Astrocyte of the hippocampus (primary cell): ENCODE results near the gene CNTLN.
"Not testable (repeated sequence)": the region's sequence is repeated elsewhere in the genome, so short reads cannot be mapped to it uniquely, and the experiment has no call there.

Experiments used
- DNase-seq: peaks from one replicate; pipeline ENCODE4 v3.0.0; 2011; ENCODE audit warnings: low read depth, low spot score

The CNTLN gene

GRCh38 chr9:17315341-17315740, 180.5 kb downstream of the CNTLN start:
- DNase-seq = peak; percentile 38

GRCh38 chr9:17318821-17319320, 184.0 kb downstream of the CNTLN start:
- no peak for DNase-seq

GRCh38 chr9:17319864-17320263, 185.0 kb downstream of the CNTLN start:
- DNase-seq = no peak

DNA sequence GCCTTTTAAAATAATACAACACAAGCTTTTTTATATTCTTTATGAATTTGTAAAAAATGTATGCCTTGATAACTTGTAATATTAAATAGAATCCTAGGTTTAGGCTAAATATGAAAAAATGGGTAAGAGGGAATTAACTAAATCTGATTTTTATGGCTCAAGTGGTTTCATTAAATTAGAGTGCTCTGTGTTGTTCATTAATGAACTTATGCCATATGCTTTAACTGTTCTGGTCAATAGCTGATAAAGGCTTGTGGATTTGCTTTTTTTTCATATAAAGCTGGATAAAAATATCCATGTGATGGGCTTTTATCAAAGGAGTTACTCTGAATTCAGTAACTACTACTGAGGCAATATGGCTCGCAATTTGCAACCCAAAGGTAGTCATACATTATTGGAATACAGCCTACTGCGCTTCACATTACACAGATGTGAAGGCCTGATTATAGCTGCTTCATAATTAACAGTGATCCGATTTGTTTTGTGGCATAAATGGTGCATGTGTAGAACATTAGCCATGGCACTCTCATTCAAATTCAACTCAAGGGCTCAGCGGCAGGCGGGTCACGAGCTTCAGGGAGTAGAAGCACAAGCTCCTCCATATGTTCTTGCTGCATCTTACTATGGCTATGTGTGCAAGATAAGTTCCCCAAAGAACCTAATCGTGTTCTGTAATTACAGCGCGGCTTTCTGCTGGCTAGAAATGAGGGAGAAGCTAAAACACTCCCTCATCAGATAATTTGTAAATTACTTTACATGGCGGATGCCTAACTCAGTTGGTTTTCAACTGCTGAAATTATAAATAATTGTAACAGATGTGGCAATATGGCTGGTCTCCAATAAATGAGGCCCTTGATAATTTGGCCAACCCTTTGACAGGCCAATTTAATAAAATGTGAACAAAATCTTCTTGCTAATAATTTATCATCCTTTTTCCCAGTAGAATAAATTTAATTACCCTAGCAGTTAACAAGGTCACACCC, 188.3 kb downstream of the CNTLN start:
- DNase-seq = no peak

GRCh38 chr9:17328331-17328730, 193.5 kb downstream of the CNTLN start:
- DNase-seq = no peak

DNA sequence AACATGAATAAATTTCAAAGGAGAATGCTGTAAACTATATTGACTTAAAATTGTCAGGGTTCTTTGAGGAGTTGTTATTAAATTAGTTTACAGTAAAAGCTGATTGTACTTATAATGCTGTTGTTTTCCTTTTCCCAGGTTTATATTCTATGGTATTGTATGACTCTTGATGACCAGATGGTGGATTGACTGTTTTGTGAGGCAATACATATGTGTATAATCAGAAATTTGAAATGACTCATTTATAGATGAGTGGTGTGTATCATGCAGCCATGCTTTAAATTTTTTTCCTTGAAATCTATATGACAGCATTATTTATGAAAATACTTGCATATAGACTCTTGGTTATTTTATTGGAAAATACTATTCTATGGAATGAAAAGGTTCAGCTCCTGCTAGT, 195.3 kb downstream of the CNTLN start:
- DNase-seq = no peak

DNA sequence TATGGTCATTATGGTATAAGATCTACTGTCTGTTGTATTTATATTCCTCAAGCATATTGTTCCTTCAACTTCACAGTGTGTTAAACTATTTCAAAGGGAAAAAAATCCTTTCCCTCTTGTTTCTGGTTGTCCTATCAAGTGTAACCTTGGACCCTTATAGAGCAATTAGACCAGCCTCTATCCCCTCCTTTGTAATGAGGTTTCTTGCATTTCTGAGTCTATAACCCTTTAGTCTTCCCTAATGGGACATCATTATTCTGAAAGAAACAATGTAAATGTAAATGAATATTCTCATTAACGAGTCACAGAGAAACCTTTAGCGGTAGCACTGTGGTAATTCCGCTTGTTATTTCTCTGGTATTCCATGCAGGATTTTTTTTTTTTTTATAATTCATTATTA, 197.3 kb downstream of the CNTLN start:
- DNase-seq = no peak

DNA sequence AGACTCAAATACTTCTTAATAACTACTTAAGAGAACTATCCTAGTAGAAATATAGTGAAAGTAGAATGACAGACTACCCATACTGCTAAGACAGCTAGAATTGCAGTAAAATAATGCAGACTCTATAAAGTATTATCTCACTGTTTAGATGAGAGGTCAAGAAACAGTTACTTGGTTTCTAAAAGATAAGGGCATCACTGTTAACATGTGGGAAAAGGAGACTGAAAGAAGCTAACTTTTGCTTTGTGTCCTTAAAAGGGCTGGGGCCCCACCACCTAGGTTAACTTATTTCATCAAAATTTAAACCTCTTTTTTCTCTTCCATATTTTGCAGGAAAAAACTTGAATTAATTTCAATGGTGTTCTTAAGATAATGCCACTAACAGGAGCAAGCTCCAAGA, 204.3 kb downstream of the CNTLN start:
- no peak for DNase-seq

- DNase-seq = no peak
Measured at GRCh38 chr9:17342696-17343095, 207.9 kb downstream of the CNTLN start.

DNA sequence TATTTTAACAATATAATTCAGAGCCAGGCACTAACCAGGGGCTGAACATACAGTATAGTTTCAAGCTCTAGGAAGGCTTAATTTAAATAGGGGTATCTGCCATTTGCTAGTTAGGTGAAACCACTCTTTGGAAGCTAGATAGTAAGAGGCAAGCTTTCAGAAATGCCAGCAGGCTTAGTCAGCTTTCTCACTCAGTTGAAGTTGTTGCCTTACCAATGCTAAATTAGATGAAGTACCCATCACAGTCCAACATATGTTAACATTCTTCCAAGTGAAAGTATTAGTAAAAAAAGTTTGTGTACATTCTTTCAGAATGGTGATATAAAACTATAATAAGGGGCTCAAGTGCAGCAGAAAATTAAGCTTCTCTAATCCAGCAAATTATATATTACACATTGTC, 215.0 kb downstream of the CNTLN start:
- peak; percentile 64 for DNase-seq

DNA sequence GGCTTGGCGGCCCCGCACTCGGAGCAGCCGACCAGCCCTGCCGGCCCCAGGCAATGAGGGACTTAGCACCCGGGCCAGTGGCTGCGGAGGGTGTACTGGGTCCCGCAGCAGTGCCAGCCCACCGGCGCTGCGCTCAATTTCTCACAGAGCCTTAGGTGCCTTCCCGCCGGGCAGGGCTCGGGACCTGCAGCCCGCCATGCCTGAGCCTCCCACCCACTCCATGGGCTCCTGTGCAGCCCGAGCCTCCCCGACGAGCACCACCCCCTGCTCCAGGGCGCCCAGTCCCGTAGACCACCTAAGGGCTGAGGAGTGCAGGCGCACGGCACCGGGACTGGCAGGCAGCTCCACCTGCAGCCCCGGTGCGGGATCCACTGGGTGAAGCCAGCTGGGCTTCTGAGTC, 219.2 kb downstream of the CNTLN start:
- DNase-seq = not testable (repeated sequence)

- peak; percentile 19 for DNase-seq
Measured at GRCh38 chr9:17361378-17361777, 226.5 kb downstream of the CNTLN start.

DNA sequence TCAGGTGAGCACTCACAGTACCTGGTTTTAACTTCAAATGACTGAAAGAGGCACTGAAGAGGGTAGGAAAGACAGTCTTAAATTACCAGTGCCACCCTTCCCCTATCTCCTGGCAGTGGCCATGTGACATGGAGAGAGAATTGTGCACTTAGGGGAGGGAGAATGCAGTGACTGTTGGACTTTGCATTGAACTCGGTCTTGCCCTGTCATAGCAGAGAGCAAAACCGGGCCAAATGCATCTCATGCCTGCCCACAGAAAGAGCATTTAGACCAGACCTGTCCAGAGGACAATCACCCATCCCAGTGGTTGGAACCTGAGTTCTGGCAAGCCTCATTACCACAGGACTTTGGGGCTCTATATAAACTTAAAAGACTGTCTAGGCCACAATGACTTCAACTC, 232.2 kb downstream of the CNTLN start:
- DNase-seq = no peak

DNA sequence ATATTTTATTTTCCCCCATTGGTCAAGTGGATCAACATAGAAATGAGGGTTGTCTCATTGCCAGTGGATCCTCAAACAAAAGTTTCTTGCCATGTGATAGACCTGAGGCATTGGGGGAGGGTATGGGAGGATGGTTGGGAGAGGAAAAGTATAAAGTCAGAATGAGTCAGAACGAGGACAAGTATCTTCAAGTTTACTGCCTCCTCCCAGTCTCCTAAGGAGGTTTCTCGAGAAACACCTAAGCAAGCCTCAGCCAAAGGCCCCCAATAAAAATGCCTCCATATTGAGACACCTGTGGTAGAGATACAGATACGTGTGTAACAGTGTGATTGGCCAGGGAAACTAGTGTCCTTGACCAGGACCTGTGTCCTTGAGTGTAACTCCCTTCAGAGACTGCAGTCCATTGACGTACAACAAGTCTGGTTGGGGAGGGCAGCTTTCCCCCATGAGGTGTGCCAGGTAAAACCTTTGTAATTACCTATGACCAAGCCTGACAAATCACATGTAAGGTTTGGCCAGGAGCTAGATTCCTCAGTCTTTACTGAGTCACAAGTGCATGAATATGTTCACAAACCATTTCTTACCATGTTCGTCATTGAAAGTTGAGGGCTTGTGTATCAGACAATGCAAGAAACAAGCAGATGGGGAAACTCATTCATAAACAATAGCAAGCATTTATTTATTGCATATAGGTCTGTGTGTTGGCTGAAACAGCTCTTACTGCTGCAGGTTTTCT, 245.5 kb downstream of the CNTLN start:
- DNase-seq = no peak

DNA sequence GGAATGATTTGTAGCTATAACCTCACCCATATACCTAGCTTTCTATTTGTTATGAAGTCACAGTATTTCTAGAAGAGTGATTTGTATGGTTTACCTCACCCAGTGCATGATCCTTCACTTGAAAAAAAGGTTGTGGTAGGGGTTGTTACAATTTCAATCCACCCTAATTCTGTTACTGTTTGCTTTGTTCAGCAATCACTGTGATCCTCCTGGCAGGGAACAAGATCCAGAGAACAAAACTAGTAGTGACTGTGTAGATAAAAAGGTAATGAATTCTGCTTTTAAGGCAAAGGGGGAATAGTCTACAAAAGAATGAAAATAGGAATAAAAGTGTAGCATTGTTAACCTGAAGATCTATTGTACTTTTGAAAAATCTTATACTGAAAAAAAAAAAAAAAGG, 252.7 kb downstream of the CNTLN start:
- DNase-seq = no peak

GRCh38 chr9:17389026-17389425, 254.2 kb downstream of the CNTLN start:
- no peak for DNase-seq

DNA sequence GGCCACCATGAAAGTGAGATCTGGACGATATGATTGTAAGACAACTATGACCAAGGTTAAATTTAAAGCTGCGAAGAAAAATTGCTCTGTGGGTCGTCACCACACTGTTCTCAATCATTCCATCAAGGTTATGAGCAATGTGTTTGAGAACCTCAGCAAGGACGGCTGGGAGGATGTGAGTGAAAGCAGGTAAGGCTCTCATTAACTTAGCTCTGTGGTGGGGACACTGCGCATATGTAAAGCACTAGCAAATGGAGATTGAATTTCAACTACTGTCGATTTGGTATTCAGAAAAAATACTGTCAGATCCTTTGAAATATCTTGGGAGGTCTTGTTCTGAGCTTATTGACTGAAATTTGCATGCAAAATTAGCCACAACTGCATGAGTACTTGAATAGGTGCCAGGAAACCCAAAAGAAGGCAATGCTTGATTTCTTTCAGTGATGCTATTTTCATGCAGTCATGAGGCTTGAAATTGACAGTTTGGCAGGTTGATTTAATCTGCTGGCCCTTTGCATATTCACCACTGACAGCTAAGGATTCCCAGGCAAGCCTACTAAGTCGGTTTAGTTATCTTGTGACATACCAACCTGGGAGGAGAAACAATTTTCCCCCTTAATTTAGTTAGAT, 260.2 kb downstream of the CNTLN start:
- no peak for DNase-seq

- DNase-seq = not testable (repeated sequence)
Measured at GRCh38 chr9:17397166-17397728, 262.4 kb downstream of the CNTLN start.

DNA sequence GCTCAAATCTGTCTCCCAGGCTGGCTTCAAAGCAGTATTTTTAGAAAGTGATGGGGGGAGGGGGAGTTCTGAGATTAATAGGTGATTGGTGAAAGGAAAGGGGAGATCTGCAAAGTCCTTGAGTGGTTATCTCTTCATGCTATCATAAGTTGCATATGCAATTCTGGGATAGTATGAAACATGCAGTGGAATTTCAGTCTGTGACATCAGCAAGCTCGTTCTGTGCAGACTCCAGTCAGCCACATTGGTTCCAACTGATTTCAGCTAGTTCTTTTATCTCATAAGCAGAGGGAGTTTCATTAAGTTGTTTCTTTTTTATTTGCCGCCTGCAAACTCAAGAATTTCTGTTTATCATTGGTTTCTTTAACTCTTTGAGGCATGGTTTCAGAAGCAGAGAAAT, 263.5 kb downstream of the CNTLN start:
- no peak for DNase-seq

DNA sequence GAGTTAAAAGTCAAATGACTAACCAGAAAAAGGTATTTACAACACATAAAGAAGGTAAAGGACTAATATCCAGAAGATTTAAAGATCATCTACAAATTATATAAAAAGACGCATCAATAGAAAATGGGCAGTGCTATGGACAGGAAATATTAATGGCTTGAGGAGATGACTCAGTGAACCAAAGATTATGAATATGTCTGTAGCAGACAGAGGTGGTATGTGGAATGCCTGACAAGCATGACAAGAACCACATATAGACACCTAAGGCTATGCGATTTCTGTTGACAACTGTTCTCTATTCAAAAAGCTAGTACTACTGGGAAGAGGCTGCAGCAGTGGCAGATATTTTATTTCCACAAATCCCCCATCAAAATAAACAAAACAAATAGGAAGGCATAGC, 267.0 kb downstream of the CNTLN start:
- no peak for DNase-seq

DNA sequence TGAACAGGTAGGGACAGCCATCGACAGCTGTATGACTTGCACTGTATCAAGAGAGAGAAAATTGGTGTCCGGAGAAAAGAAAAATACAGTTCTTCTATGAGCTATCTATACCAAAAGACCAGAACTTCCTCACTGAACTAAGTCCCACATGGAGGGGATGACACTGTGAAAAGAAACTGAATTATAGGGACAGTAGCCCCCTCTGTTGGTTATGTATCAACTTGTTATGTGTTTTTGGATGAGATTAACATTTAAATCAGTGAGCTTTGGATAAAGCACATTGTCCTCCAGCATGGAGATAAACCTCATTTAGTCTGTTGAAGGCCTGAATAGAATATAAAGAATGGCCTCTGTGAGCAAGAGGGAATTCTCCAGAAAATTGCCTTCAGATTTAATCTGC, 267.5 kb downstream of the CNTLN start:
- DNase-seq = peak; percentile 23

GRCh38 chr9:17403539-17403938, 268.7 kb downstream of the CNTLN start:
- DNase-seq = no peak
